HFFc6 (cell line): ENCODE data around the gene OS9. TPM values are rescaled to one million over a fixed set of nuclear protein-coding genes. Genes with fewer than 3 reads are reported as not detected.

ENCODE experiments used
- DNase-seq: peaks from one replicate; pipeline ENCODE4 v3.0.0-alpha.2; 2018
- H3K27ac Mint-ChIP-seq: 2 replicates; pipeline ENCODE4 v1.8.0; 2020; ENCODE audit warnings: mild to moderate bottlenecking, mixed read lengths
- H3K27me3 Mint-ChIP-seq: 2 replicates; pipeline ENCODE4 v1.8.0; 2021; ENCODE audit warnings: mild to moderate bottlenecking, moderate library complexity, mixed read lengths; ENCODE audit not compliant: insufficient read depth
- H3K36me3 Mint-ChIP-seq: 2 replicates; pipeline ENCODE4 v1.8.0; 2021; ENCODE audit warnings: low read depth, mixed read lengths
- H3K4me1 Mint-ChIP-seq: 2 replicates; pipeline ENCODE4 v1.8.0; 2020; ENCODE audit warnings: low read depth, mixed read lengths
- H3K4me3 Mint-ChIP-seq: 2 replicates; pipeline ENCODE4 v1.8.0; 2020; ENCODE audit warnings: mild to moderate bottlenecking, moderate library complexity, mixed read lengths
- H3K9me3 Mint-ChIP-seq: 2 replicates; pipeline ENCODE4 v1.8.0; 2020; ENCODE audit warnings: mild to moderate bottlenecking, mixed read lengths
- total RNA-seq, 6 experiments: library from RNA; stranded (reverse); fragmentation: NEBNext Ultra II Directional; extraction: Animal tissue kit (Norgen Biotek cat#: 25700); gene quantifications; 2 replicates in 1 of 6; 3 replicates in 5 of 6; pipeline ENCODE4 v1.2.3, GENCODE V29; 2021
- TF ChIP-seq, protein P1 (sequence below): fragments of 200-600 bp; sonication (generic); IDR thresholded peaks from 2 replicates; pipeline ENCODE4 v1.5.0; 2021; ENCODE audit warnings: antibody characterized with exemption, mild to moderate bottlenecking

Gene OS9
- total RNA-seq, 6 experiments from 2014 or later: 150 to 158 (median 156) TPM

DNA sequence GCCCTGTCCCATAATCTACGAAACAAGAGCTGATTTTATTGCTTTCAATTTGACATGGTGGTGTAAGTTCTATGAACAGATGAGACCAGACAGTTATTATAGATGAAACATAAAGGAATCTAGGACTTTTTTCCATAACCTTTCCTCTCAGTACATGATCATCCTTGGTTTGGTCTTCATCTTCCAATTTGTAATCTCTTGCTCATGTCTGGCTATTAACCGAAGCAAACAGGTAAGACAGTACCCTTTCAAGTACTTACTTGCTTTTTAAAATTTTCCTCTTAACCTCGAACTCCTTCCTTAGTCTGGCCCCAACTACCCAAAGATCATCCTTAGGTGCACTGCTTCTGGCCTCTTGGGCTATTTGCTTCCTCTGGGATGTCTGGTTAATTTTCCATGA lies 52.1 kb downstream of the OS9 start:
- no peak for DNase-seq
- H3K9me3 Mint-ChIP-seq: peaks cover 3% of the 10 kb centered on the region; the same call in 1 of the 2 replicates
- TF ChIP-seq, protein P1, sequence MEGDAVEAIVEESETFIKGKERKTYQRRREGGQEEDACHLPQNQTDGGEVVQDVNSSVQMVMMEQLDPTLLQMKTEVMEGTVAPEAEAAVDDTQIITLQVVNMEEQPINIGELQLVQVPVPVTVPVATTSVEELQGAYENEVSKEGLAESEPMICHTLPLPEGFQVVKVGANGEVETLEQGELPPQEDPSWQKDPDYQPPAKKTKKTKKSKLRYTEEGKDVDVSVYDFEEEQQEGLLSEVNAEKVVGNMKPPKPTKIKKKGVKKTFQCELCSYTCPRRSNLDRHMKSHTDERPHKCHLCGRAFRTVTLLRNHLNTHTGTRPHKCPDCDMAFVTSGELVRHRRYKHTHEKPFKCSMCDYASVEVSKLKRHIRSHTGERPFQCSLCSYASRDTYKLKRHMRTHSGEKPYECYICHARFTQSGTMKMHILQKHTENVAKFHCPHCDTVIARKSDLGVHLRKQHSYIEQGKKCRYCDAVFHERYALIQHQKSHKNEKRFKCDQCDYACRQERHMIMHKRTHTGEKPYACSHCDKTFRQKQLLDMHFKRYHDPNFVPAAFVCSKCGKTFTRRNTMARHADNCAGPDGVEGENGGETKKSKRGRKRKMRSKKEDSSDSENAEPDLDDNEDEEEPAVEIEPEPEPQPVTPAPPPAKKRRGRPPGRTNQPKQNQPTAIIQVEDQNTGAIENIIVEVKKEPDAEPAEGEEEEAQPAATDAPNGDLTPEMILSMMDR: no peak
- peaks cover 34% of the 10 kb centered on the region for H3K4me1 Mint-ChIP-seq
- peak overlapping the region; percentile 98 for H3K4me3 Mint-ChIP-seq
- peak overlapping the region; percentile 99 for H3K27ac Mint-ChIP-seq
- peaks cover 35% of the 10 kb centered on the region for H3K36me3 Mint-ChIP-seq
- peaks cover 9% of the 10 kb centered on the region for H3K27me3 Mint-ChIP-seq

GRCh38 chr12:57749061-57749460 lies 55.1 kb downstream of the OS9 start:
- TF ChIP-seq, protein P1: no peak
- peaks cover 8% of the 10 kb centered on the region for H3K27me3 Mint-ChIP-seq
- peaks cover 52% of the 10 kb centered on the region for H3K4me1 Mint-ChIP-seq
- H3K4me3 Mint-ChIP-seq: no peak overlapping the region
- H3K27ac Mint-ChIP-seq: no peak overlapping the region
- H3K9me3 Mint-ChIP-seq: peaks cover 3% of the 10 kb centered on the region; the same call in 1 of the 2 replicates
- no peak for DNase-seq
- peaks cover 42% of the 10 kb centered on the region for H3K36me3 Mint-ChIP-seq

- peaks cover 38% of the 10 kb centered on the region for H3K36me3 Mint-ChIP-seq
- peak overlapping the region; percentile 98 for H3K4me3 Mint-ChIP-seq
- H3K27ac Mint-ChIP-seq: peak overlapping the region; percentile 97
- H3K4me1 Mint-ChIP-seq: peaks cover 44% of the 10 kb centered on the region
- peaks cover 13% of the 10 kb centered on the region for H3K27me3 Mint-ChIP-seq
- no peak for DNase-seq
- no peaks in the 10 kb centered on the region for H3K9me3 Mint-ChIP-seq
- TF ChIP-seq, protein P1: no peak
Measured at GRCh38 chr12:57750561-57751431, 56.9 kb downstream of the OS9 start.

- peak overlapping the region; percentile 97 for H3K27ac Mint-ChIP-seq
- DNase-seq: no peak
- peaks cover 38% of the 10 kb centered on the region for H3K4me1 Mint-ChIP-seq
- H3K27me3 Mint-ChIP-seq: peaks cover 19% of the 10 kb centered on the region
- TF ChIP-seq, protein P1: no peak
- no peaks in the 10 kb centered on the region for H3K9me3 Mint-ChIP-seq
- H3K4me3 Mint-ChIP-seq: peak overlapping the region; percentile 98
- peaks cover 36% of the 10 kb centered on the region for H3K36me3 Mint-ChIP-seq
Measured at GRCh38 chr12:57751432-57751787, 57.5 kb downstream of the OS9 start.

DNA sequence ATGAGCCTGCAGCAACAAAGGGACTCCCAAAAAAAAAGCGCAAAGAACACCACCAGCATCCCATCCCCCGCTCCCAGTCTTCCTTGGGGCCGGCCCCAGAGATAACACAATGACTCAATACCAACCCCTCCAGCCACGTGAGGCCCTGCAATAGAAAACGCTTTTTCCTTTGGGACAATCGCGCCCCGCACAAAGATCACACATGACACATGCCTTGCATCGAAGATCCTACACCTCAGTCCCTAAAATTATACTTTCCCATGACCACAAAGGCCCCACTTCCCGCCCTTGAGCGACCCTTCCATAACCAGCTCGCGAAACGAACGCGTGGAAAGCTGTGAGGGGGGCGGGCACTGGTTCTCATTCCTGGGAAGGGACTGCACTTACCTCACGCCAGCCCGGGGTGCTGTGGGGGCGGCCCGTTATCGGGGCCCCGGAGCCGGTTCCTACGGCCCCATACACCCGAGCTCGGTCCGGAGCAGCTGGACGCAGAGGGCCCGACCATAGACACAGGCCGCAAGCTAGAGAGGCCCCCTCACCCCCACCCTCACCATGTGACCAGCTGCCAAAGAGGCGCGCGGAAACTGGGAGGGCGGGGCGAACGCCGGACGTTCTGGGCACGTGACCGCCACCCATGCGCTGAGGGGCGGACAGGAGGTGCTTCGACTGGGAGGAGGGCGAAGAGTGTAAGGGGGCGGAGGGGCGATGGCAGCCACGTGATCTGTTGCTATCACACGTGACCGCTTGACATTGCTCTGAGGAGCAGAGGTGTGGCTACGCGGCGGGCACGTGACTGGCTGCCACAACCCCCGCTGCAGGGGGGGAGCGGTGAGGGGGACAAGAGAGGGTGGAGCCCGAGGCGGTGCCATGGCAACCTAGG lies 58.1 kb downstream of the OS9 start, which contains the start of gene CDK4:
Gene CDK4 (minus strand): TSS at position 523 of the 880 bp plus-strand sequence. CDS start 593 bp downstream, outside the sequence.
- peak within 1 kb of the TSS; percentile 97 for H3K27ac Mint-ChIP-seq
- H3K4me3 Mint-ChIP-seq: peak within 1 kb of the TSS; percentile 98
- TF ChIP-seq, protein P1: no peak
- peaks cover 37% of the 10 kb centered on the region for H3K4me1 Mint-ChIP-seq
- H3K9me3 Mint-ChIP-seq: no peaks in the 10 kb centered on the region
- peaks cover 26% of the 10 kb centered on the region for H3K27me3 Mint-ChIP-seq
- DNase-seq: peak; percentile 100
- H3K36me3 Mint-ChIP-seq: peaks cover 31% of the 10 kb centered on the region
